SK-N-MC (cell line): ENCODE measurements around the gene LGALS1.

ENCODE experiments used
- DNase-seq: peaks from one replicate; pipeline ENCODE4 v3.0.0-alpha.2; 2011; ENCODE audit warnings: low read depth, low spot score
- H3K27ac ChIP-seq: fragments of 200-600 bp; sonication (generic); 2 replicates; pipeline ENCODE4 v1.5.1; 2016; ENCODE audit warnings: mixed run types
- H3K36me3 ChIP-seq: fragments of 200-600 bp; sonication (generic); 2 replicates; pipeline ENCODE4 v1.6.1; 2017; ENCODE audit warnings: antibody characterized with exemption, low read length, mixed read lengths; ENCODE audit not compliant: insufficient read depth
- H3K4me3 ChIP-seq: fragments of 200-600 bp; sonication (generic); 2 replicates; pipeline ENCODE4 v1.5.1; 2016
- H3K9ac ChIP-seq: fragments of 200-600 bp; sonication (generic); 2 replicates; pipeline ENCODE4 v1.8.0; 2017; ENCODE audit warnings: mixed run types, mixed read lengths; ENCODE audit not compliant: insufficient read length
- H3K9me3 ChIP-seq: fragments of 200-600 bp; sonication (generic); 2 replicates; pipeline ENCODE4 v1.6.1; 2017; ENCODE audit warnings: low read depth, mild to moderate bottlenecking, antibody characterized with exemption, low read length, moderate library complexity, mixed read lengths
- EZH2 ChIP-seq: fragments of 200-600 bp; sonication (generic); IDR thresholded peaks from one replicate; pipeline ENCODE4 v1.6.1; 2017; ENCODE audit warnings: antibody characterized with exemption
- FOXP2 ChIP-seq: optimal IDR thresholded peaks from 2 replicates; pipeline ENCODE3; 2011; ENCODE audit warnings: mild to moderate bottlenecking, moderate library complexity; ENCODE audit not compliant: insufficient read depth; ENCODE audit errors: extremely low read length, control extremely low read depth
- POLR2AphosphoS5 ChIP-seq: IDR thresholded peaks from 2 replicates; pipeline ENCODE4 v1.6.1; 2012; ENCODE audit warnings: mild to moderate bottlenecking, low read depth, low read length, borderline replicate concordance

LGALS1 gene

GRCh38 chr22:37678372-37678771 lies 2.9 kb downstream of the LGALS1 start:
- Histone ChIP-seq H3K9ac (no peak overlapping the region), H3K36me3 (no peaks in the 10 kb centered on the region), H3K27ac (no peak overlapping the region), H3K4me3 (no peak overlapping the region), H3K9me3 (no peaks in the 10 kb centered on the region)
- no peak for DNase-seq
- TF ChIP-seq POLR2AphosphoS5, result no peak
- TF ChIP-seq EZH2, result no peak
- TF ChIP-seq FOXP2, result no peak

- no peaks in the 10 kb centered on the region for H3K36me3 ChIP-seq
- no peak overlapping the region for H3K9ac ChIP-seq
- H3K27ac ChIP-seq, result no peak overlapping the region
- TF ChIP-seq EZH2, result no peak
- no peak for TF ChIP-seq FOXP2
- TF ChIP-seq POLR2AphosphoS5, result no peak
- H3K4me3 ChIP-seq, result no peak overlapping the region
- DNase-seq, result no peak
- H3K9me3 ChIP-seq, result no peaks in the 10 kb centered on the region
Observed at GRCh38 chr22:37679670-37680069, 4.2 kb downstream of the LGALS1 start.

GRCh38 chr22:37680191-37680851 lies 4.9 kb downstream of the LGALS1 start:
- TF ChIP-seq EZH2 (no peak), FOXP2 (no peak), POLR2AphosphoS5 (no peak)
- Histone ChIP-seq H3K9me3 (no peaks in the 10 kb centered on the region), H3K9ac (no peak overlapping the region), H3K27ac (0 out of 2 replicates have a peak overlapping the region, but pooled peaks have one; percentile 25), H3K36me3 (no peaks in the 10 kb centered on the region), H3K4me3 (no peak overlapping the region)
- no peak for DNase-seq

GRCh38 chr22:37681001-37681424 lies 5.6 kb downstream of the LGALS1 start:
- H3K4me3 ChIP-seq, result no peak overlapping the region
- DNase-seq, result no peak
- TF ChIP-seq POLR2AphosphoS5 (no peak), EZH2 (no peak), FOXP2 (no peak)
- H3K36me3 ChIP-seq, result no peaks in the 10 kb centered on the region
- no peak overlapping the region for H3K9ac ChIP-seq
- no peaks in the 10 kb centered on the region for H3K9me3 ChIP-seq
- no peak overlapping the region for H3K27ac ChIP-seq

GRCh38 chr22:37681556-37682049 lies 6.2 kb downstream of the LGALS1 start:
- Histone ChIP-seq H3K27ac (no peak overlapping the region), H3K4me3 (no peak overlapping the region), H3K36me3 (no peaks in the 10 kb centered on the region), H3K9ac (no peak overlapping the region), H3K9me3 (no peaks in the 10 kb centered on the region)
- no peak for DNase-seq
- TF ChIP-seq EZH2 (no peak), POLR2AphosphoS5 (no peak), FOXP2 (no peak)

- Histone ChIP-seq H3K9ac (no peak overlapping the region), H3K36me3 (peaks cover 17% of the 10 kb centered on the region; the same call in 1 of the 2 replicates), H3K27ac (peak overlapping the region; percentile 30; the same call in 1 of the 2 replicates), H3K9me3 (no peaks in the 10 kb centered on the region), H3K4me3 (no peak overlapping the region)
- TF ChIP-seq FOXP2 (no peak), EZH2 (no peak), POLR2AphosphoS5 (no peak)
- no peak for DNase-seq
Observed at GRCh38 chr22:37684803-37685615, 9.6 kb downstream of the LGALS1 start.

GRCh38 chr22:37686002-37686982 lies 10.9 kb downstream of the LGALS1 start, which contains the start of gene NOL12:
TSS of gene NOL12 (plus strand) at chr22:37686343. CDS start at chr22:37686393, 50 bp downstream.
- Histone ChIP-seq H3K4me3 (peak within 1 kb of the TSS; percentile 99), H3K9ac (peak within 1 kb of the TSS; percentile 96), H3K9me3 (no peaks in the 10 kb centered on the region), H3K27ac (peak within 1 kb of the TSS; percentile 63; the same call in 1 of the 2 replicates), H3K36me3 (peaks cover 27% of the 10 kb centered on the region; the same call in 1 of the 2 replicates)
- TF ChIP-seq FOXP2 (no peak), POLR2AphosphoS5 (peak; percentile 54)
- peak; percentile 81 for DNase-seq
